GM12891 (cell line): ENCODE measurements around the gene SSU72.

Experiments
- PAX5 ChIP-seq: IDR thresholded peaks from 2 replicates; pipeline ENCODE4 v1.6.1; 2011; ENCODE audit warnings: low read length, moderate library complexity, mild to moderate bottlenecking; ENCODE audit not compliant: insufficient read depth, severe bottlenecking
- POLR2A ChIP-seq: IDR thresholded peaks from 2 replicates; pipeline ENCODE4 v1.6.1; 2011; ENCODE audit warnings: low read depth, low read length, control low read depth
- POLR2AphosphoS5 ChIP-seq: IDR thresholded peaks from 2 replicates; pipeline ENCODE4 v1.6.1; 2011; ENCODE audit warnings: low read depth, low read length, control low read depth
- POU2F2 ChIP-seq: IDR thresholded peaks from 2 replicates; pipeline ENCODE4 v1.6.1; 2011; ENCODE audit warnings: low read depth, mild to moderate bottlenecking, control low read depth, low read length, moderate library complexity
- SPI1 ChIP-seq: IDR thresholded peaks from 2 replicates; pipeline ENCODE4 v1.6.1; 2011; ENCODE audit warnings: low read depth, low read length, control low read depth
- TAF1 ChIP-seq: IDR thresholded peaks from 2 replicates; pipeline ENCODE4 v1.6.1; 2011; ENCODE audit warnings: low read depth, low read length, control low read depth

- TF ChIP-seq POLR2A (no peak), POLR2AphosphoS5 (no peak), TAF1 (no peak), SPI1 (no peak), POU2F2 (no peak), PAX5 (no peak)
Measured at GRCh38 chr1:1507305-1507704, 67.4 kb downstream of the SSU72 start.
